PC-3 (cell line): ENCODE data around the gene STUB1. TPM values are rescaled to one million over a fixed set of nuclear protein-coding genes. Genes with fewer than 3 reads are reported as not detected.
A peak's percentile ranks its signal among the peaks of the same experiment; 100 is the strongest.

Source experiments
- ATAC-seq: fragments of 200-7000 bp; cut with Tn5 transposase; 2 replicates; pipeline ENCODE4 v1.9.1; 2020; ENCODE audit warnings: mild to moderate bottlenecking, moderate library complexity
- BruUV-seq: library from RNA; stranded (reverse); fragments of 400-500 nt; replicated peaks from 2 replicates; lab custom pipeline; 2021; lab: Mats Ljungman, UMichigan
- CTCF ChIA-PET: fragments of 300-600 bp; sonication (Branson Sonifier 250); formaldehyde crosslinking; loops from one replicate; lab custom pipeline; 2022; ENCODE audit warnings: antibody characterized with exemption; lab: Charles Lee
- POLR2A ChIA-PET: fragments of 300-600 bp; sonication (Branson Sonifier 250); formaldehyde crosslinking; loops from one replicate; lab custom pipeline; 2022; ENCODE audit warnings: antibody characterized with exemption; ENCODE audit not compliant: unreplicated experiment; lab: Charles Lee
- DNase-seq: peaks from one replicate; pipeline ENCODE4 v3.0.0-alpha.2; 2015
- H2AFZ ChIP-seq: fragments of 300-600 bp; sonication (generic); 2 replicates; pipeline ENCODE4 v1.6.0; 2016; ENCODE audit warnings: antibody characterized with exemption, low read length
- H3F3A ChIP-seq: fragments of 300-600 bp; sonication (generic); one replicate; pipeline ENCODE4 v1.6.0; 2017; ENCODE audit warnings: antibody characterized with exemption, low read length, control low read depth, mild to moderate bottlenecking; ENCODE audit not compliant: unreplicated experiment
- H3K27ac ChIP-seq: fragments of 300-600 bp; sonication (generic); 2 replicates; pipeline ENCODE4 v1.5.1; 2016; ENCODE audit warnings: mild to moderate bottlenecking, low read length
- H3K27me3 ChIP-seq: fragments of 300-600 bp; sonication (generic); 2 replicates; pipeline ENCODE4 v1.6.1; 2016; ENCODE audit warnings: low read length, mixed read lengths
- H3K36me3 ChIP-seq: fragments of 300-600 bp; sonication (generic); 2 replicates; pipeline ENCODE4 v1.6.1; 2016; ENCODE audit warnings: low read depth, mixed run types, low read length, mixed read lengths
- H3K4me1 ChIP-seq: fragments of 300-600 bp; sonication (generic); 2 replicates; pipeline ENCODE4 v1.5.1; 2016; ENCODE audit warnings: low read length; ENCODE audit not compliant: insufficient read depth
- H3K4me2 ChIP-seq: fragments of 300-600 bp; sonication (generic); 2 replicates; pipeline ENCODE4 v1.6.0; 2016; ENCODE audit warnings: low read length
- H3K4me3 ChIP-seq: fragments of 300-600 bp; sonication (generic); 2 replicates; pipeline ENCODE4 v1.5.1; 2016; ENCODE audit warnings: mild to moderate bottlenecking, low read length, mixed read lengths
- H3K79me2 ChIP-seq: fragments of 300-600 bp; sonication (generic); 2 replicates; pipeline ENCODE4 v1.6.1; 2017; ENCODE audit warnings: low read length, mixed read lengths
- H3K9ac ChIP-seq: fragments of 300-600 bp; sonication (generic); 2 replicates; pipeline ENCODE4 v1.6.0; 2016; ENCODE audit warnings: mild to moderate bottlenecking, low read length
- H3K9me2 ChIP-seq: fragments of 300-600 bp; sonication (generic); replicated peaks from 2 replicates; pipeline ENCODE4 v1.6.1; 2016; ENCODE audit warnings: mixed run types, low read length, mixed read lengths
- H3K9me3 ChIP-seq: fragments of 300-600 bp; sonication (generic); 2 replicates; pipeline ENCODE4 v1.6.1; 2016; ENCODE audit warnings: low read length, mixed read lengths
- H4K20me1 ChIP-seq: fragments of 300-600 bp; sonication (generic); 2 replicates; pipeline ENCODE4 v1.6.1; 2016; ENCODE audit warnings: low read length, mixed read lengths
- CTCF ChIP-seq: fragments of 300-600 bp; sonication (generic); conservative IDR thresholded peaks from 2 replicates; pipeline ENCODE4 v1.5.1; 2017; ENCODE audit warnings: antibody characterized with exemption, low read depth, mild to moderate bottlenecking, low read length
- EZH2 ChIP-seq: fragments of 300-600 bp; sonication (generic); IDR thresholded peaks from one replicate; pipeline ENCODE4 v1.6.1; 2017; ENCODE audit warnings: antibody characterized with exemption, mild to moderate bottlenecking, low read length; ENCODE audit not compliant: unreplicated experiment
- EZH2phosphoT487 ChIP-seq: fragments of 300-600 bp; sonication (generic); IDR thresholded peaks from 2 replicates; pipeline ENCODE4 v1.6.1; 2018; ENCODE audit warnings: mild to moderate bottlenecking, antibody characterized with exemption, low read length, borderline replicate concordance
- intact Hi-C: fragments of 100-400 bp; cut with micrococcal nuclease; formaldehyde crosslinking; loops from 2 replicates; pipeline ENCODE4 v1.9.0; 2023
- total RNA-seq: library from RNA; depleted of rRNA; stranded (reverse); fragments of >200 nt; gene quantifications from 2 replicates; pipeline ENCODE4 v1.2.3, GENCODE V29; 2014

Gene STUB1
- total RNA-seq, 1 experiment from 2014 or later, result 152 TPM

GRCh38 chr16:682493-683395 is 2.5 kb downstream of the STUB1 start:
- Histone ChIP-seq H3K4me1 (peaks cover 26% of the 10 kb centered on the region), H3K4me2 (peak overlapping the region; percentile 90), H3K36me3 (peaks cover 6% of the 10 kb centered on the region), H2AFZ (no peak overlapping the region), H3K4me3 (peak overlapping the region; percentile 78), H3K9me3 (no peaks in the 10 kb centered on the region), H3K9ac (peak overlapping the region; percentile 68), H3F3A (no peaks in the 10 kb centered on the region), H3K27me3 (no peaks in the 10 kb centered on the region), H4K20me1 (peaks cover 10% of the 10 kb centered on the region; the same call in 1 of the 2 replicates), H3K79me2 (peaks cover 35% of the 10 kb centered on the region), H3K9me2 (no peaks in the 10 kb centered on the region), H3K27ac (peak overlapping the region; percentile 53; the same call in 1 of the 2 replicates)
- no peak for TF ChIP-seq EZH2
- ChIA-PET CTCF (no interaction called here), POLR2A (no interaction called here)
- TSS peak; percentile 57 for BruUV-seq
- intact Hi-C loops, result no loop called here
- ATAC-seq (no peak), DNase-seq (no peak)

- intact Hi-C loops, result no loop called here
- H3K79me2 ChIP-seq, result peaks cover 35% of the 10 kb centered on the region
- peak overlapping the region; percentile 90 for H3K4me2 ChIP-seq
- no peaks in the 10 kb centered on the region for H3K27me3 ChIP-seq
- no peaks in the 10 kb centered on the region for H3K9me3 ChIP-seq
- BruUV-seq, result no TSS peak
- H3K4me1 ChIP-seq, result peaks cover 26% of the 10 kb centered on the region
- TF ChIP-seq EZH2phosphoT487 (no peak), CTCF (no peak), EZH2 (no peak)
- no peaks in the 10 kb centered on the region for H3F3A ChIP-seq
- peak overlapping the region; percentile 68 for H3K9ac ChIP-seq
- H2AFZ ChIP-seq, result no peak overlapping the region
- ChIA-PET CTCF (no interaction called here), POLR2A (no interaction called here)
- DNase-seq (no peak), ATAC-seq (peak; percentile 5)
- peaks cover 6% of the 10 kb centered on the region for H3K36me3 ChIP-seq
- peak overlapping the region; percentile 53 for H3K27ac ChIP-seq
- no peaks in the 10 kb centered on the region for H3K9me2 ChIP-seq
- H3K4me3 ChIP-seq, result peak overlapping the region; percentile 78
- peaks cover 10% of the 10 kb centered on the region; the same call in 1 of the 2 replicates for H4K20me1 ChIP-seq
Measured at GRCh38 chr16:683396-684070, 3.3 kb downstream of the STUB1 start.

- Histone ChIP-seq H2AFZ (0 out of 2 replicates have a peak within 1 kb of the TSS, but pooled peaks have one; percentile 50), H4K20me1 (peaks cover 10% of the 10 kb centered on the region; the same call in 1 of the 2 replicates), H3K79me2 (peaks cover 40% of the 10 kb centered on the region), H3K4me2 (peak within 1 kb of the TSS; percentile 90), H3K4me1 (peaks cover 30% of the 10 kb centered on the region), H3F3A (no peaks in the 10 kb centered on the region), H3K9me2 (no peaks in the 10 kb centered on the region), H3K9me3 (no peaks in the 10 kb centered on the region), H3K27me3 (no peaks in the 10 kb centered on the region), H3K36me3 (peaks cover 6% of the 10 kb centered on the region), H3K4me3 (peak within 1 kb of the TSS; percentile 78), H3K9ac (peak within 1 kb of the TSS; percentile 68), H3K27ac (peak within 1 kb of the TSS; percentile 53)
- ChIA-PET CTCF (no interaction called here), POLR2A (no interaction called here)
- DNase-seq (peak; percentile 94), ATAC-seq (peak; percentile 59)
- TF ChIP-seq EZH2phosphoT487, result no peak
- TF ChIP-seq EZH2, result no peak
- no peak for TF ChIP-seq CTCF
- intact Hi-C loops, result no loop called here
- no TSS peak for BruUV-seq
Measured at GRCh38 chr16:684071-684794, 4.0 kb downstream of the STUB1 start, which contains the start of gene JMJD8. Gene JMJD8 (minus strand): TSS chr16:684334. CDS start chr16:684319, 15 bp downstream.
